Measurements from ENCODE around the gene ZNF280D. TPM values are rescaled to one million over a fixed set of nuclear protein-coding genes. Genes with fewer than 3 reads are reported as not detected.

Gene ZNF280D
- total and polyA plus RNA-seq, 2 of the 4 experiments (the other 2 are of a cell fraction) = 8.3 to 21.0 TPM

DNA sequence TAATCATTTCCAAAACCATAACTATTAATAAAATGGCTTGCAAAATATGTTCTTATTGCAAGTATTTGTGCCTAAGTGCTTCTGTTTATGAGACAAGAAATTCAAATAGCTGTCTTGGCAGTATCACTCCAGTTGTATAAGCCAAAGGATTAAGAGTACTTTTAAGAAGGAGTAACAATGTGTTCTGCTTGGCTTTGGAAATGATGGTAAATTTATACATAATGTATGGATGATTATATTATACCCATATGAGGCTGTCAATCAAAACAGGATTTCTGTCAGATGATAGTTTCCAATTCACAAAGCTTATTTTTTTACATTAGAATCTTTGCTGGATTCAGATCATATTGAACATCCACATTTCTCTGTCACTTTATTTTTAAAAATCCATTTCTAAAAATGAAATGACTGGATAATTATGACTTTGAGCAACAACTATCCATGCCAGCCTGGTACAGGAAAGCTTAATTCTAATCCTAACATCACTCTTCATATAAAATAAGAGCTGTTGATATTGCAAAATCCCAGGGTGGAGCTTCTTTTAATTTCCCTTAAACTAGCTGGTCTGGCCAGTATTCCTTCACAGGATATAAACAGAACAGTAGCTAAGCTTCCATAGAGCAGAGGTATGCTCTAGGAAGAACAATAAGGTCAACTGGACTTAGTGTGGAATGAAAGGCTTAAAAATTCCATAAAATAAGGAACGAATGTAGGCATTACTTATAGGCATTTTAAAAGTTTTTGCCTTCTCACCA, 30.0 kb upstream of the ZNF280D start:
- H3K23ac ChIP-seq (ENCODE audit: low read depth, low read length) = no peak overlapping the region
- H3K56ac ChIP-seq (ENCODE audit: extremely low read depth, insufficient read depth, low read length) = no peak overlapping the region
- H2BK5ac ChIP-seq (ENCODE audit: low read depth, low read length, poor library complexity, severe bottlenecking) = no peak overlapping the region
- ChIA-PET CTCF (no interaction called here), POLR2A (ENCODE audit: unreplicated experiment) (no interaction called here)
- no peaks in the 10 kb centered on the region for H3K27me3 ChIP-seq (ENCODE audit: control insufficient read depth, insufficient read depth, low read length)
- no peak overlapping the region for H3K27ac ChIP-seq (ENCODE audit: insufficient read depth, low read length)
- H3K4me3 ChIP-seq (ENCODE audit: insufficient read depth, low read depth, low read length) = no peak overlapping the region
- BruUV-seq (replicated peaks) = no TSS peak
- H3K9me1 ChIP-seq (ENCODE audit: insufficient read depth, low read length) = peaks cover 13% of the 10 kb centered on the region
- in situ Hi-C loops (cut with MboI; ENCODE audit: low sequenced_read_pairs) = no loop called here
- H2AK5ac ChIP-seq (ENCODE audit: low read depth, low read length) = no peak overlapping the region
- TF ChIP-seq MXI1 (IDR thresholded peaks at IDR 0.05; ENCODE audit: borderline replicate concordance, low read depth, low read length) (no peak), CTCF (conservative IDR thresholded peaks at IDR 0.05; ENCODE audit: low read depth, low read length) (no peak), RFX5 (IDR thresholded peaks at IDR 0.05; ENCODE audit: low read depth, low read length) (no peak), RAD21 (IDR thresholded peaks at IDR 0.05; ENCODE audit: low read length) (no peak), BHLHE40 (IDR thresholded peaks at IDR 0.05; ENCODE audit: low read depth, low read length) (no peak), MAZ (IDR thresholded peaks at IDR 0.05; ENCODE audit: borderline replicate concordance, low read depth, low read length) (no peak), POLR2A (IDR thresholded peaks at IDR 0.05; ENCODE audit: low read depth, low read length) (no peak), CEBPB (IDR thresholded peaks at IDR 0.05; ENCODE audit: low read depth, low read length) (no peak), CHD1 (IDR thresholded peaks at IDR 0.05; ENCODE audit: low read depth, low read length) (no peak), FOS (IDR thresholded peaks at IDR 0.05; ENCODE audit: low read depth, low read length) (no peak), SMC3 (IDR thresholded peaks at IDR 0.05; ENCODE audit: low read depth, low read length) (no peak), ELK1 (IDR thresholded peaks at IDR 0.05; ENCODE audit: borderline replicate concordance, low read depth, low read length) (no peak), MAFK (IDR thresholded peaks at IDR 0.05; ENCODE audit: low read depth, low read length) (no peak), NFE2L2 (IDR thresholded peaks at IDR 0.05; ENCODE audit: low read depth, low read length) (no peak), RCOR1 (IDR thresholded peaks at IDR 0.05; ENCODE audit: insufficient replicate concordance, low read length) (no peak)
- TF ChIP-seq, protein P1, sequence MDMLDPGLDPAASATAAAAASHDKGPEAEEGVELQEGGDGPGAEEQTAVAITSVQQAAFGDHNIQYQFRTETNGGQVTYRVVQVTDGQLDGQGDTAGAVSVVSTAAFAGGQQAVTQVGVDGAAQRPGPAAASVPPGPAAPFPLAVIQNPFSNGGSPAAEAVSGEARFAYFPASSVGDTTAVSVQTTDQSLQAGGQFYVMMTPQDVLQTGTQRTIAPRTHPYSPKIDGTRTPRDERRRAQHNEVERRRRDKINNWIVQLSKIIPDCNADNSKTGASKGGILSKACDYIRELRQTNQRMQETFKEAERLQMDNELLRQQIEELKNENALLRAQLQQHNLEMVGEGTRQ (IDR thresholded peaks at IDR 0.05; ENCODE audit: low read depth, low read length) = no peak
- no peak overlapping the region for H2BK120ac ChIP-seq (ENCODE audit: low read depth, low read length)
- H3K4me2 ChIP-seq (ENCODE audit: low read depth, low read length) = no peak overlapping the region
- dilution Hi-C loops (cut with HindIII; ENCODE audit: low sequenced_read_pairs, unreplicated experiment) = no loop called here
- no peak overlapping the region for H3K4ac ChIP-seq (ENCODE audit: low read depth, low read length)
- no peak overlapping the region for H2BK15ac ChIP-seq (ENCODE audit: low read depth, low read length)
- no peak overlapping the region for H3K18ac ChIP-seq (ENCODE audit: low read depth, low read length)
- H3K36me3 ChIP-seq (ENCODE audit: control insufficient read depth, insufficient read depth, low read length) = no peaks in the 10 kb centered on the region
- no peaks in the 10 kb centered on the region; the same call in 1 of the 2 replicates for H4K20me1 ChIP-seq (ENCODE audit: insufficient read depth, low read length)
- ATAC-seq (ENCODE audit: low read depth) (no peak), DNase-seq (no peak)
- no CpG with 5 or more reads among the region's 1 CpG for WGBS, 2 experiments (ENCODE audit: extremely low coverage in 2 of 2, insufficient read length in 1 of 2)
- H4K8ac ChIP-seq (ENCODE audit: low read depth in 2 of 2, low read length in 2 of 2) = no peak overlapping the region
- no peak overlapping the region for H3K14ac ChIP-seq (replicated peaks; ENCODE audit: low read depth, low read length)
- H3K9me3 ChIP-seq (ENCODE audit: control insufficient read depth, insufficient read depth, low read length) = no peaks in the 10 kb centered on the region
- no peak overlapping the region for H2BK20ac ChIP-seq (ENCODE audit: low read depth, low read length)
- H2AFZ ChIP-seq (replicated peaks; ENCODE audit: low read length, poor library complexity) = no peak overlapping the region
- intact Hi-C loops (cut with micrococcal nuclease) = no loop called here
- peaks cover 15% of the 10 kb centered on the region for H3K4me1 ChIP-seq (ENCODE audit: control insufficient read depth, insufficient read depth, low read length)
- no peak overlapping the region for H4K91ac ChIP-seq (ENCODE audit: insufficient read depth, low read depth, low read length)
- no peaks in the 10 kb centered on the region for H3K79me1 ChIP-seq (ENCODE audit: low read depth in 1 of 2, low read length in 2 of 2)
- no peak overlapping the region for H4K5ac ChIP-seq (ENCODE audit: low read depth, low read length)
- no peak overlapping the region for H3K9ac ChIP-seq (ENCODE audit: low read depth, low read length)
- H2AK9ac ChIP-seq (replicated peaks; ENCODE audit: low read depth, low read length, poor library complexity) = no peak overlapping the region
